Measurements from ENCODE around the gene ADCY2.

The ADCY2 gene

DNA sequence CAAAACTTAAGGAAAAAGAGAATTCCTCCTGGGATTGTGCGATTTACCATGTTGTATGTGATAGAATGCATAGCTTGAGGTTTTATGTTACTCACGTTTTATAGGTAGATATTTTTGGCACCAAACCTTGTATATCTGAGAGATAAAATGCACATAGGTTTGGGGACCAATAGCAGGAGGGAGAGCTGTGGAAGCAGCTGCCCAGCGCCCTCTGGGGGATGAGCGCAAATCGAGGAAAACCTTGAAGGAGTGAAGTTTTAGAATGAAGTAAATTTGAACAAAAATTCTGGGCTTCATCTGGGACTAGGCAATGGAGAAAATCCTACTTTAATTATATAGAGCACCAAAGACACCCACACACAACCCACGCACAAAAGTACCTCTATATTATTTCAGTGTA, 197.0 kb downstream of the ADCY2 start:
- DNase-seq (ENCODE audit: low spot score), result no peak

GRCh38 chr5:7597059-7597642, 201.2 kb downstream of the ADCY2 start:
- DNase-seq (ENCODE audit: low spot score), result peak; percentile 16

- DNase-seq (ENCODE audit: low spot score), result no peak
Observed at GRCh38 chr5:7606840-7607465, 211.0 kb downstream of the ADCY2 start.

GRCh38 chr5:7608772-7609171, 212.8 kb downstream of the ADCY2 start:
- no peak for DNase-seq (ENCODE audit: low spot score)

GRCh38 chr5:7609726-7610125, 213.8 kb downstream of the ADCY2 start:
- no peak for DNase-seq (ENCODE audit: low spot score)

GRCh38 chr5:7610531-7611177, 214.7 kb downstream of the ADCY2 start:
- no peak for DNase-seq (ENCODE audit: low spot score)

GRCh38 chr5:7611518-7611917, 215.6 kb downstream of the ADCY2 start:
- DNase-seq (ENCODE audit: low spot score), result no peak

- no peak for DNase-seq (ENCODE audit: low spot score)
Observed at GRCh38 chr5:7615566-7616061, 219.7 kb downstream of the ADCY2 start.

GRCh38 chr5:7616897-7617296, 221.0 kb downstream of the ADCY2 start:
- DNase-seq (ENCODE audit: low spot score), result no peak

- DNase-seq (ENCODE audit: low spot score), result no peak
Observed at GRCh38 chr5:7622498-7622897, 226.6 kb downstream of the ADCY2 start.

DNA sequence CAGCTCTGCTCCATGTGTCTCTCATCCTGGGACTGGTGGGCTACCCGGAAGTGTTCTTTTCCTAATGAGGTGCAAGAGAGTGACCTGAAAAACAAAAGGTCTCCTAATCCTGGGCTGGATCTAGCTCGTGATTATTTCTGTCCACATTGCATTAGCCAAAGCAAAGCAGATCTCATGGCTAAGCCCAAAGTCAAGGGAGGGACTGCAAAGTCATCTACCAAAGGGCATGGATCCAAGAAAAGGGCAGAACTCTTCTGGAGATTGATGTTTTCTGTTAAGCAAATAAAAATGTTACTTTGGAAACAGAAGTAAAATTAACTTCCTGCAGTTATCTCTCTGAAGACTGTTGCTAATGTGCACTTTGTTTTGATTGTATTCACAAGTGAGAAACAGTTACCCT, 229.8 kb downstream of the ADCY2 start:
- no peak for DNase-seq (ENCODE audit: low spot score)

- no peak for DNase-seq (ENCODE audit: low spot score)
Observed at GRCh38 chr5:7628248-7628647, 232.3 kb downstream of the ADCY2 start.

DNA sequence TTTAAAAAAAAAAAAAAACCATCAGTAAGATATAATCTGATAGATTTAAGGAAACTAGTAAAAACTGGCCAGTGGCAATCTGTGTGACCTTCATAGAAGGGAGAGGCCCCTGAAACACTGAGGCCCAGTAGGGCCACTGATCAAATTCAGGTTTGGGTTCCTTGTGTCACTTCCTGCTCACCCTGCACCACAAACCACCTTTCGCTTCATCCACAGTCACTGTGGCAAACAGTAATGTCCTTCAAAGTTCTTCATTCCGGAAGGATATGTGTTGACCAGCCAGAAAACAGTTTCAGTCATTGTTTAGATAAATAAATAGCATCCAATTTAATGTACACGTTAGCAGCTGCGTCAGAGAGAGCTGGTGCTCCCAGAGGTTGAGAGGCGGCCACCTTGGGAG, 232.9 kb downstream of the ADCY2 start:
- no peak for DNase-seq (ENCODE audit: low spot score)

DNA sequence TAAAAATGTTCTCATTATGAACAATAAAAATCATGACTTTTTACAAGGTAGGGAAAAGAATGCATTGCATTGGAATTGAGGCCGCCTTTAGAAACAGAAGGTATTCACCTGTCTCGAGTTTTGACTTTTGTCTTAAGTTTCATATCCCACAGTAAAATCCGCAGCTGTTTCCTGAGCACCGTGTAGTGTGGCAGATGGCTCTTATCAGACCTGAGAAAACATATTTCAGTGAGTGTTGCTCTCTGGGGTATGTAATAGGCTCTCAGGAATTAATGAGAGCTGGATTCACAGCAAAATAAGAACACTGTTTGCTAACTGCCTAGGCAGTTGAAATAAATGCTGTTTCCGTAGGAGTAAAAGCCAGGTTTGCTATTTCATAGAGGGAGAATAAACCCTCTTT, 233.6 kb downstream of the ADCY2 start:
- DNase-seq (ENCODE audit: low spot score), result no peak

GRCh38 chr5:7634837-7635236, 238.9 kb downstream of the ADCY2 start:
- DNase-seq (ENCODE audit: low spot score), result no peak

- no peak for DNase-seq (ENCODE audit: low spot score)
Observed at GRCh38 chr5:7638456-7638855, 242.5 kb downstream of the ADCY2 start.

- no peak for DNase-seq (ENCODE audit: low spot score)
Observed at GRCh38 chr5:7642029-7642428, 246.1 kb downstream of the ADCY2 start.

GRCh38 chr5:7644723-7645122, 248.8 kb downstream of the ADCY2 start:
- no peak for DNase-seq (ENCODE audit: low spot score)

- peak; percentile 37 for DNase-seq (ENCODE audit: low spot score)
Observed at GRCh38 chr5:7650755-7651154, 254.8 kb downstream of the ADCY2 start.

DNA sequence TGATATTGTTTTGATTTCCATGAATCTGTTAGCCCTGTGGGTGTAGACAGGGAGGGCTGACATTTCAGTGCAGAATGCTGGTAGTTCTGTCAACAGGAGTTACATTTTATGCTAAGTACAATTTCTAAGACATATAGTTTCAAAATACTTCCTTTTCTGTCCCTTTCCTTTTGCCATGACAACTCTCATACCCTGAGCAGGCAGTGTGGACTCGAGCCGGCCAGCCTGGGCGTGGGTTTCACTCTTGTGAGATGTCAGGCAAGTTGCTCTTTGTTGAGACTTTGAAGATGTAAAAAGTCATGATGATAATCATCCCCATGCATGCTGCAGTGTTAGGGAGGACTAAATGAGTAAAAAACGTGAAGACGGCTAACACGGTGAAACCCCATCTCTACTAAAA, 257.1 kb downstream of the ADCY2 start:
- no peak for DNase-seq (ENCODE audit: low spot score)

DNA sequence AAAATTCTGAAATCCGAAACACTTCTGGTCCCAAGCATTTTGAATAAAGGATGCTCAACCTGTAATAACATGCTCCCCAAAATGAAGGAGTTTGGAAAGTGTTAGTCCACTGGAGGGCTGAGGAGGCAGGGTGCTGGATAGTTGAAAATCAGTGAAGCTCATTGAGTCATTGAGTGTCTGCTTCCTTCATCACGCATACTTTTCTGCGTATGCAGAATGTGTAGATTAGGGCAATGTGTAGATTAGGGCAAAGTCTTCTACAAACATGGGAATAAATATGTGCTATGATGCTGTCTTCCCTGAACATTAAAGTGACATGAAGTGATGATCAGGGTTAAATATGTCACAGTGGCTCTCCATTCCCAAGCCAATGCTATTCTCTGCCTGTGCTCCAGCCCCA, 261.2 kb downstream of the ADCY2 start:
- DNase-seq (ENCODE audit: low spot score), result no peak

GRCh38 chr5:7659420-7659819, 263.5 kb downstream of the ADCY2 start:
- no peak for DNase-seq (ENCODE audit: low spot score)

DNA sequence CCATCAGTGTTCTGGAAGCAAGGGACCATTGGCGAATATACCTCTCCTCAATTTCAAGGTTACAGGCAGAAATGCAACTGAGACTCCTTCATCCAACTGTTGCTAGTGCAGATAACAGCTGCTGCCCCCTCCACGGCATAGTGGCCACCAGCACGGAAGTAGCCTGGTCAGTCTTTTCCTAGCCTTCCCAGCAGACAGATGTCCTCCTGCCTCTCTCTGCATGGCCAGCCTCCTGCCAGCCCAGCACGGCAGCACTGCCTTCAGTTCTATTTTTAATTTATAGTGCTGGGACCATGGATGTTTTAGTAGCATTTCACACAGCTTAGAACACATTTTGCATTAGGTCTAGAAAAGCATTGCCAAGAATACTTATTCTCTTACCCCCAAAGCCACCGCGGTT, 266.4 kb downstream of the ADCY2 start:
- DNase-seq (ENCODE audit: low spot score), result no peak

GRCh38 chr5:7663808-7664207, 267.9 kb downstream of the ADCY2 start:
- no peak for DNase-seq (ENCODE audit: low spot score)
